Large intestine (tissue), 3 donors: Measurements from ENCODE around the gene TRIM27. TPM values are rescaled to one million over a fixed set of nuclear protein-coding genes. Genes with fewer than 3 reads are reported as not detected.
A peak's percentile ranks its signal among the peaks of the same experiment; 100 is the strongest.

Source experiments
- DNase-seq, 2 donors: peaks; one replicate each; pipeline versions ENCODE4 v3.0.0 to v3.0.0-alpha.2; 2013
- H3K27ac ChIP-seq: one replicate; pipeline ENCODE4 v1.5.1; 2013; ENCODE audit warnings: low read length
- H3K27me3 ChIP-seq: 2 replicates; pipeline ENCODE4 v1.6.1; 2013; ENCODE audit warnings: low read length; ENCODE audit not compliant: control insufficient read depth, insufficient read depth
- H3K36me3 ChIP-seq: 2 replicates; pipeline ENCODE4 v1.6.1; 2013; ENCODE audit warnings: low read length; ENCODE audit not compliant: control insufficient read depth, insufficient read depth
- H3K4me1 ChIP-seq: one replicate; pipeline ENCODE4 v1.6.1; 2013; ENCODE audit warnings: low read length; ENCODE audit not compliant: control insufficient read depth, insufficient read depth
- H3K4me3 ChIP-seq: one replicate; pipeline ENCODE4 v1.5.1; 2013; ENCODE audit warnings: low read length
- H3K9me3 ChIP-seq: one replicate; pipeline ENCODE4 v1.6.1; 2013; ENCODE audit warnings: mild to moderate bottlenecking, low read depth, low read length, moderate library complexity; ENCODE audit not compliant: control insufficient read depth
- WGBS: methylation state at CpG from one replicate; pipeline ENCODE4 v1.1.5; 2013; ENCODE audit warnings: low lambda C conversion rate; ENCODE audit not compliant: insufficient coverage; 5-methylcytosine and 5-hydroxymethylcytosine counted together
- polyA plus RNA-seq: library from polyadenylated mRNA; unstranded; fragments of 120-200 nt; gene quantifications from one replicate; pipeline ENCODE4 v1.2.1, GENCODE V29; 2013

The TRIM27 gene
- polyA plus RNA-seq, 1 donor: 72.9 TPM

- no peak overlapping the region for H3K4me3 ChIP-seq
- H3K9me3 ChIP-seq: no peaks in the 10 kb centered on the region
- no peaks in the 10 kb centered on the region for H3K27me3 ChIP-seq
- no peak overlapping the region for H3K27ac ChIP-seq
- WGBS: no CpG with 5 or more reads among the region's 2 CpGs
- peaks cover 5% of the 10 kb centered on the region for H3K4me1 ChIP-seq
- H3K36me3 ChIP-seq: peaks cover 30% of the 10 kb centered on the region
- no peak for DNase-seq
Observed at GRCh38 chr6:28898710-28898965, 25.1 kb downstream of the TRIM27 start.

GRCh38 chr6:28897369-28897745, 26.4 kb downstream of the TRIM27 start:
- peak in 1 of 2 donors; percentile 20 for DNase-seq
- H3K4me1 ChIP-seq: peaks cover 5% of the 10 kb centered on the region
- peaks cover 19% of the 10 kb centered on the region for H3K36me3 ChIP-seq
- peak overlapping the region; percentile 74 for H3K4me3 ChIP-seq
- peak overlapping the region; percentile 94 for H3K27ac ChIP-seq
- no CpG with 5 or more reads among the region's 1 CpG for WGBS
- H3K9me3 ChIP-seq: no peaks in the 10 kb centered on the region
- no peaks in the 10 kb centered on the region for H3K27me3 ChIP-seq

- H3K36me3 ChIP-seq: peaks cover 13% of the 10 kb centered on the region
- no peaks in the 10 kb centered on the region for H3K27me3 ChIP-seq
- H3K4me3 ChIP-seq: peak overlapping the region; percentile 74
- peak; percentile 37 to 78 for DNase-seq
- H3K9me3 ChIP-seq: no peaks in the 10 kb centered on the region
- peaks cover 5% of the 10 kb centered on the region for H3K4me1 ChIP-seq
- WGBS: 0% methylated on average over 3 of the region's 41 CpGs
- peak overlapping the region; percentile 94 for H3K27ac ChIP-seq
Observed at GRCh38 chr6:28896505-28897368, 27.0 kb downstream of the TRIM27 start.

GRCh38 chr6:28895131-28895812, 28.5 kb downstream of the TRIM27 start:
- peak overlapping the region; percentile 94 for H3K27ac ChIP-seq

GRCh38 chr6:28893172-28893799, 30.5 kb downstream of the TRIM27 start:
- Histone ChIP-seq H3K9me3 (no peaks in the 10 kb centered on the region), H3K36me3 (no peaks in the 10 kb centered on the region), H3K4me3 (no peak overlapping the region), H3K27me3 (no peaks in the 10 kb centered on the region), H3K27ac (no peak overlapping the region), H3K4me1 (peaks cover 5% of the 10 kb centered on the region)
- WGBS: 100% methylated on average over 2 of the region's 9 CpGs
- DNase-seq: no peak

More at GRCh38 chr6:28895131-28895812, 28.5 kb downstream of the TRIM27 start:
- Histone ChIP-seq H3K36me3 (no peaks in the 10 kb centered on the region), H3K27me3 (no peaks in the 10 kb centered on the region), H3K4me3 (peak overlapping the region; percentile 74), H3K9me3 (no peaks in the 10 kb centered on the region), H3K4me1 (peaks cover 5% of the 10 kb centered on the region)
- 94% methylated on average over 4 of the region's 27 CpGs for WGBS
- DNase-seq: peak; percentile 93 to 95

GRCh38 chr6:28892525-28892924, 31.3 kb downstream of the TRIM27 start:
- no peaks in the 10 kb centered on the region for H3K27me3 ChIP-seq
- DNase-seq: no peak
- 82% methylated on average over 3 of the region's 4 CpGs for WGBS
- no peaks in the 10 kb centered on the region for H3K36me3 ChIP-seq
- peaks cover 4% of the 10 kb centered on the region for H3K4me1 ChIP-seq
- no peak overlapping the region for H3K27ac ChIP-seq
- H3K4me3 ChIP-seq: no peak overlapping the region
- no peaks in the 10 kb centered on the region for H3K9me3 ChIP-seq

- H3K9me3 ChIP-seq: peaks cover 2% of the 10 kb centered on the region
- no peak for DNase-seq
- no CpG with 5 or more reads among the region's 4 CpGs for WGBS
- peaks cover 5% of the 10 kb centered on the region for H3K27me3 ChIP-seq
- H3K36me3 ChIP-seq: no peaks in the 10 kb centered on the region
- H3K4me1 ChIP-seq: no peaks in the 10 kb centered on the region
- H3K4me3 ChIP-seq: no peak overlapping the region
- no peak overlapping the region for H3K27ac ChIP-seq
Observed at GRCh38 chr6:28887796-28888496, 35.8 kb downstream of the TRIM27 start.

- Histone ChIP-seq H3K4me1 (no peaks in the 10 kb centered on the region), H3K27ac (no peak overlapping the region), H3K9me3 (peaks cover 2% of the 10 kb centered on the region), H3K36me3 (no peaks in the 10 kb centered on the region), H3K4me3 (no peak overlapping the region), H3K27me3 (peaks cover 5% of the 10 kb centered on the region)
- no peak for DNase-seq
- WGBS: no CpG with 5 or more reads among the region's 7 CpGs
Observed at GRCh38 chr6:28886079-28886439, 37.7 kb downstream of the TRIM27 start.

GRCh38 chr6:28884423-28885131, 39.2 kb downstream of the TRIM27 start:
- no peak overlapping the region for H3K27ac ChIP-seq

More at GRCh38 chr6:28884423-28885131, 39.2 kb downstream of the TRIM27 start:
- no peaks in the 10 kb centered on the region for H3K36me3 ChIP-seq
- peaks cover 2% of the 10 kb centered on the region for H3K9me3 ChIP-seq
- H3K4me1 ChIP-seq: no peaks in the 10 kb centered on the region
- peak overlapping the region; percentile 27 for H3K4me3 ChIP-seq
- WGBS: 100% methylated on average over 1 of the region's 18 CpGs
- peaks cover 5% of the 10 kb centered on the region for H3K27me3 ChIP-seq
- DNase-seq: peak; percentile 14 to 54
